WTC11 (cell line): ENCODE data around the gene CKB.
A peak's percentile ranks its signal among the peaks of the same experiment; 100 is the strongest.

Experiments
- CTCF ChIP-seq: fragments of 200-600 bp; IDR thresholded peaks from 2 replicates; pipeline ENCODE4 v1.8.0; 2022; ENCODE audit warnings: antibody characterized with exemption
- ELF4 ChIP-seq: sonication (generic); formaldehyde crosslinking; IDR thresholded peaks from 2 replicates; pipeline ENCODE4 v1.8.1; 2022; ENCODE audit warnings: low read depth, mild to moderate bottlenecking, moderate library complexity, missing genetic modification reagents
- SP1 ChIP-seq: sonication (generic); formaldehyde crosslinking; conservative IDR thresholded peaks from 2 replicates; pipeline ENCODE4 v1.8.1; 2022; ENCODE audit warnings: missing genetic modification reagents
- TEAD1 ChIP-seq: sonication (generic); formaldehyde crosslinking; IDR thresholded peaks from 2 replicates; pipeline ENCODE4 v1.8.0; 2022; ENCODE audit warnings: mild to moderate bottlenecking, missing genetic modification reagents
- USF2 ChIP-seq: sonication (generic); formaldehyde crosslinking; IDR thresholded peaks from 2 replicates; pipeline ENCODE4 v1.8.1; 2023; ENCODE audit warnings: mild to moderate bottlenecking, missing genetic modification reagents, moderate library complexity
- TF ChIP-seq, protein P1 (sequence below): sonication (generic); formaldehyde crosslinking; IDR thresholded peaks from 2 replicates; pipeline ENCODE4 v1.8.0; 2023; ENCODE audit warnings: mild to moderate bottlenecking, missing genetic modification reagents
- TF ChIP-seq, protein P2 (sequence below): sonication (generic); formaldehyde crosslinking; IDR thresholded peaks from 2 replicates; pipeline ENCODE4 v1.8.1; 2022; ENCODE audit warnings: missing genetic modification reagents, borderline replicate concordance

GRCh38 chr14:103520657-103521437 lies 1.8 kb downstream of the CKB start:
- TF ChIP-seq TEAD1 (CRISPR knock-in tag) (no peak), CTCF (peak; percentile 35; the same call in 1 of the 2 replicates), USF2 (CRISPR knock-in tag) (no peak), ELF4 (no peak), SP1 (peak; percentile 67)
- TF ChIP-seq, protein P1, sequence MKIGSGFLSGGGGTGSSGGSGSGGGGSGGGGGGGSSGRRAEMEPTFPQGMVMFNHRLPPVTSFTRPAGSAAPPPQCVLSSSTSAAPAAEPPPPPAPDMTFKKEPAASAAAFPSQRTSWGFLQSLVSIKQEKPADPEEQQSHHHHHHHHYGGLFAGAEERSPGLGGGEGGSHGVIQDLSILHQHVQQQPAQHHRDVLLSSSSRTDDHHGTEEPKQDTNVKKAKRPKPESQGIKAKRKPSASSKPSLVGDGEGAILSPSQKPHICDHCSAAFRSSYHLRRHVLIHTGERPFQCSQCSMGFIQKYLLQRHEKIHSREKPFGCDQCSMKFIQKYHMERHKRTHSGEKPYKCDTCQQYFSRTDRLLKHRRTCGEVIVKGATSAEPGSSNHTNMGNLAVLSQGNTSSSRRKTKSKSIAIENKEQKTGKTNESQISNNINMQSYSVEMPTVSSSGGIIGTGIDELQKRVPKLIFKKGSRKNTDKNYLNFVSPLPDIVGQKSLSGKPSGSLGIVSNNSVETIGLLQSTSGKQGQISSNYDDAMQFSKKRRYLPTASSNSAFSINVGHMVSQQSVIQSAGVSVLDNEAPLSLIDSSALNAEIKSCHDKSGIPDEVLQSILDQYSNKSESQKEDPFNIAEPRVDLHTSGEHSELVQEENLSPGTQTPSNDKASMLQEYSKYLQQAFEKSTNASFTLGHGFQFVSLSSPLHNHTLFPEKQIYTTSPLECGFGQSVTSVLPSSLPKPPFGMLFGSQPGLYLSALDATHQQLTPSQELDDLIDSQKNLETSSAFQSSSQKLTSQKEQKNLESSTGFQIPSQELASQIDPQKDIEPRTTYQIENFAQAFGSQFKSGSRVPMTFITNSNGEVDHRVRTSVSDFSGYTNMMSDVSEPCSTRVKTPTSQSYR = peak; percentile 72; the same call in 1 of the 2 replicates
- TF ChIP-seq, protein P2, sequence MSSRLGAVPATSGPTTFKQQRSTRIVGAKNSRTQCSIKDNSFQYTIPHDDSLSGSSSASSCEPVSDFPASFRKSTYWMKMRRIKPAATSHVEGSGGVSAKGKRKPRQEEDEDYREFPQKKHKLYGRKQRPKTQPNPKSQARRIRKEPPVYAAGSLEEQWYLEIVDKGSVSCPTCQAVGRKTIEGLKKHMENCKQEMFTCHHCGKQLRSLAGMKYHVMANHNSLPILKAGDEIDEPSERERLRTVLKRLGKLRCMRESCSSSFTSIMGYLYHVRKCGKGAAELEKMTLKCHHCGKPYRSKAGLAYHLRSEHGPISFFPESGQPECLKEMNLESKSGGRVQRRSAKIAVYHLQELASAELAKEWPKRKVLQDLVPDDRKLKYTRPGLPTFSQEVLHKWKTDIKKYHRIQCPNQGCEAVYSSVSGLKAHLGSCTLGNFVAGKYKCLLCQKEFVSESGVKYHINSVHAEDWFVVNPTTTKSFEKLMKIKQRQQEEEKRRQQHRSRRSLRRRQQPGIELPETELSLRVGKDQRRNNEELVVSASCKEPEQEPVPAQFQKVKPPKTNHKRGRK = no peak
